Endodermal cell (in vitro differentiated cells): Measurements from ENCODE around the gene AGPAT3. TPM values are rescaled to one million over a fixed set of nuclear protein-coding genes. Genes with fewer than 3 reads are reported as not detected.
A peak's percentile ranks its signal among the peaks of the same experiment; 100 is the strongest.

ENCODE experiments used
- DNase-seq: peaks from one replicate; pipeline ENCODE4 v3.0.0-alpha.2; 2017
- H3K27ac ChIP-seq: 2 replicates; pipeline ENCODE4 v1.5.1; 2013; ENCODE audit warnings: mild to moderate bottlenecking, low read depth, low read length, moderate library complexity
- H3K27me3 ChIP-seq: 2 replicates; pipeline ENCODE4 v1.6.1; 2013; ENCODE audit warnings: mild to moderate bottlenecking, low read length, moderate library complexity; ENCODE audit not compliant: insufficient read depth, control insufficient read depth, poor library complexity, severe bottlenecking
- H3K36me3 ChIP-seq: 2 replicates; pipeline ENCODE4 v1.7.0; 2013; ENCODE audit warnings: mild to moderate bottlenecking, low read length, moderate library complexity; ENCODE audit not compliant: control insufficient read depth, insufficient read depth
- H3K4me1 ChIP-seq: one replicate; pipeline ENCODE4 v1.7.0; 2013; ENCODE audit warnings: low read length; ENCODE audit not compliant: control insufficient read depth, insufficient read depth
- H3K4me3 ChIP-seq: 2 replicates; pipeline ENCODE4 v1.5.1; 2013; ENCODE audit warnings: mild to moderate bottlenecking, low read length, moderate library complexity
- H3K9ac ChIP-seq: 2 replicates; pipeline ENCODE4 v1.6.1; 2013; ENCODE audit warnings: mild to moderate bottlenecking, low read length, moderate library complexity; ENCODE audit not compliant: poor library complexity, severe bottlenecking; ENCODE audit errors: extremely low read depth
- H3K9me3 ChIP-seq: 2 replicates; pipeline ENCODE4 v1.6.1; 2013; ENCODE audit warnings: mild to moderate bottlenecking, low read length, moderate library complexity; ENCODE audit not compliant: control insufficient read depth
- H3K27ac Mint-ChIP-seq: 2 replicates; pipeline ENCODE4 v1.8.0; 2020; ENCODE audit warnings: mixed read lengths
- H3K27me3 Mint-ChIP-seq: 2 replicates; pipeline ENCODE4 v1.8.0; 2021; ENCODE audit warnings: mild to moderate bottlenecking, mixed read lengths; ENCODE audit not compliant: insufficient read depth
- H3K36me3 Mint-ChIP-seq: 2 replicates; pipeline ENCODE4 v1.8.0; 2020; ENCODE audit warnings: low read depth, mixed read lengths
- H3K4me1 Mint-ChIP-seq: 2 replicates; pipeline ENCODE4 v1.8.0; 2020; ENCODE audit warnings: mixed read lengths
- H3K4me3 Mint-ChIP-seq: 2 replicates; pipeline ENCODE4 v1.8.0; 2020; ENCODE audit warnings: mild to moderate bottlenecking, moderate library complexity, mixed read lengths
- H3K9me3 Mint-ChIP-seq: 2 replicates; pipeline ENCODE4 v1.8.0; 2020; ENCODE audit warnings: mild to moderate bottlenecking, mixed read lengths
- WGBS, 2 experiments: methylation state at CpG; one replicate each; pipeline versions ENCODE4 v1.1.5 to v1.1.7; 2013; ENCODE audit warnings: missing lambda C conversion rate in 2 of 2, mixed read lengths in 1 of 2; ENCODE audit not compliant: insufficient coverage in 1 of 2, insufficient read length in 1 of 2; 5-methylcytosine and 5-hydroxymethylcytosine counted together
- total RNA-seq, 2 donors: library from RNA; stranded (reverse); fragmentation: NEBNext Ultra II Directional in 1 of 2; extraction: Animal tissue kit (Norgen Biotek cat#: 25700) in 1 of 2; gene quantifications; 2 replicates in 1 of 2; 3 replicates in 1 of 2; pipeline ENCODE4 v1.2.1, GENCODE V29; 2021
- TF ChIP-seq, protein P1 (sequence below): fragments of 200-600 bp; sonication (generic); conservative IDR thresholded peaks from 2 replicates; pipeline ENCODE4 v1.5.0; 2021; ENCODE audit warnings: antibody characterized with exemption, mild to moderate bottlenecking

Gene AGPAT3
- total RNA-seq, 2 donors from 2014 or later: 44.0 to 74.4 TPM

DNA sequence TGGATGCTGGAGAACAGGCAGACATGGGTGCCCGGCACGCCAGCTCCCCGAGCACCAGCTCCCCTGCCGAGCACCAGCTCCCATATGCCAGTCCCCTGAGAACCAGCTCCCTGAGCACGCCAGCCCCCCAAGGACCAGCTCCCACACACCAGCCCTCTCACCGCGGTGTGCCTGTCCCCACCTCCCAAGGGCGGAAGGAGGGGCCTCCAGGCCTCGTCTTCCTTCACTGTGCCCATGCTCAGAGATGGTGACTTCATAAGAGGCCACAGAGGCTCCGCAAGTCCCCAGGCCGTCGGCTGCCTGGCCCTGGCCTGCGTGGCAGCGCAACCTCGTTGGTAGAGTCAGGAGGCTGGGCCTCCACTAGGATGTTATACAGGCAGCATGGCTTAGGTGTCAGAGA is 69.1 kb downstream of the AGPAT3 start:
- no peaks in the 10 kb centered on the region for H3K9me3 ChIP-seq
- Mint-ChIP-seq H3K9me3 (no peaks in the 10 kb centered on the region), H3K36me3 (peaks cover 16% of the 10 kb centered on the region), H3K4me1 (peaks cover 18% of the 10 kb centered on the region), H3K27me3 (no peaks in the 10 kb centered on the region), H3K4me3 (no peak overlapping the region), H3K27ac (no peak overlapping the region)
- H3K4me3 ChIP-seq: no peak overlapping the region
- peaks cover 5% of the 10 kb centered on the region for H3K36me3 ChIP-seq
- WGBS, 2 experiments: 95% methylated on average over 12 to 15 of the region's 15 CpGs
- no peak overlapping the region for H3K27ac ChIP-seq
- TF ChIP-seq, protein P1, sequence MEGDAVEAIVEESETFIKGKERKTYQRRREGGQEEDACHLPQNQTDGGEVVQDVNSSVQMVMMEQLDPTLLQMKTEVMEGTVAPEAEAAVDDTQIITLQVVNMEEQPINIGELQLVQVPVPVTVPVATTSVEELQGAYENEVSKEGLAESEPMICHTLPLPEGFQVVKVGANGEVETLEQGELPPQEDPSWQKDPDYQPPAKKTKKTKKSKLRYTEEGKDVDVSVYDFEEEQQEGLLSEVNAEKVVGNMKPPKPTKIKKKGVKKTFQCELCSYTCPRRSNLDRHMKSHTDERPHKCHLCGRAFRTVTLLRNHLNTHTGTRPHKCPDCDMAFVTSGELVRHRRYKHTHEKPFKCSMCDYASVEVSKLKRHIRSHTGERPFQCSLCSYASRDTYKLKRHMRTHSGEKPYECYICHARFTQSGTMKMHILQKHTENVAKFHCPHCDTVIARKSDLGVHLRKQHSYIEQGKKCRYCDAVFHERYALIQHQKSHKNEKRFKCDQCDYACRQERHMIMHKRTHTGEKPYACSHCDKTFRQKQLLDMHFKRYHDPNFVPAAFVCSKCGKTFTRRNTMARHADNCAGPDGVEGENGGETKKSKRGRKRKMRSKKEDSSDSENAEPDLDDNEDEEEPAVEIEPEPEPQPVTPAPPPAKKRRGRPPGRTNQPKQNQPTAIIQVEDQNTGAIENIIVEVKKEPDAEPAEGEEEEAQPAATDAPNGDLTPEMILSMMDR: no peak
- no peak overlapping the region for H3K9ac ChIP-seq
- no peaks in the 10 kb centered on the region for H3K4me1 ChIP-seq
- no peak for DNase-seq
- H3K27me3 ChIP-seq: no peaks in the 10 kb centered on the region

- Histone ChIP-seq H3K4me1 (peaks cover 4% of the 10 kb centered on the region), H3K9me3 (no peaks in the 10 kb centered on the region), H3K4me3 (no peak overlapping the region), H3K27ac (no peak overlapping the region), H3K9ac (no peak overlapping the region), H3K27me3 (no peaks in the 10 kb centered on the region), H3K36me3 (peaks cover 5% of the 10 kb centered on the region)
- peaks cover 17% of the 10 kb centered on the region for H3K4me1 Mint-ChIP-seq
- H3K4me3 Mint-ChIP-seq: no peak overlapping the region
- H3K27ac Mint-ChIP-seq: no peak overlapping the region
- WGBS, 2 experiments: 92 to 93% methylated on average over 29 to 41 of the region's 41 CpGs
- TF ChIP-seq, protein P1: peak; percentile 55
- no peaks in the 10 kb centered on the region for H3K27me3 Mint-ChIP-seq
- DNase-seq: no peak
- H3K9me3 Mint-ChIP-seq: no peaks in the 10 kb centered on the region
- peaks cover 11% of the 10 kb centered on the region for H3K36me3 Mint-ChIP-seq
Measured at GRCh38 chr21:43934716-43935705, 70.0 kb downstream of the AGPAT3 start.

DNA sequence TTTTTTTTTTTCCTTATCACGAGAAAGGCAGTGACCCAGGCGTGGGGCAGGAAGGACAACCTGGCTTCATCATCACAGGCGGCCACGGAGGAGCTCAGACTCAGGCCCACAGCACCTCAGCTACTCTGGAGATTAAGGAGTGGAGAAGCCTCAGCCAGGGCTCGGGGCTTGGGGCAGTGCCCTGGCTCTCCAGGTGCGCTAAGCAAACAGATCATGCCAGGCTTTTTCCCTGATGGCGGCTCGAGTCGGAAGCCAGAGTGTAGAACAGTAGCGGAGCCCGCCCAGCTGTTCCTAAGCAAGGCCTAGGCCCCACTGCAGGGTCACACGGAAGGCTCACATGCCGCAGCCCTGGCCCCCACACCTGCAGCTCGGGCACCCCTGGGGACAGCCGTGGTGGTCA is 70.7 kb downstream of the AGPAT3 start:
- peaks cover 5% of the 10 kb centered on the region for H3K36me3 ChIP-seq
- H3K9ac ChIP-seq: no peak overlapping the region
- H3K4me1 Mint-ChIP-seq: peaks cover 17% of the 10 kb centered on the region
- no peaks in the 10 kb centered on the region for H3K27me3 ChIP-seq
- no peak overlapping the region for H3K4me3 ChIP-seq
- H3K27me3 Mint-ChIP-seq: no peaks in the 10 kb centered on the region
- no peak overlapping the region for H3K4me3 Mint-ChIP-seq
- H3K9me3 Mint-ChIP-seq: no peaks in the 10 kb centered on the region
- peaks cover 4% of the 10 kb centered on the region for H3K4me1 ChIP-seq
- no peaks in the 10 kb centered on the region for H3K9me3 ChIP-seq
- no peak for DNase-seq
- H3K36me3 Mint-ChIP-seq: peaks cover 11% of the 10 kb centered on the region
- TF ChIP-seq, protein P1: no peak
- H3K27ac Mint-ChIP-seq: no peak overlapping the region
- H3K27ac ChIP-seq: no peak overlapping the region
- WGBS, 2 experiments: 92 to 93% methylated on average over 15 of the region's 15 CpGs
